Left ventricle myocardium inferior (tissue), 1 donor: ENCODE results near the gene FBXL7. TPM values are rescaled to one million over a fixed set of nuclear protein-coding genes. Genes with fewer than 3 reads are reported as not detected.

Experiments
- DNase-seq: peaks from one replicate; pipeline ENCODE4 v3.0.0-alpha.2; 2020
- H3K27ac ChIP-seq: fragments of 200-600 bp; replicated peaks from 2 replicates; pipeline ENCODE4 v1.8.0; 2021
- H3K27me3 ChIP-seq: fragments of 200-600 bp; 2 replicates; pipeline ENCODE4 v1.8.0; 2021; ENCODE audit warnings: low read depth
- H3K36me3 ChIP-seq: fragments of 200-600 bp; 2 replicates; pipeline ENCODE4 v1.8.0; 2021
- H3K4me1 ChIP-seq: fragments of 200-600 bp; 2 replicates; pipeline ENCODE4 v1.8.0; 2021
- H3K4me3 ChIP-seq: fragments of 200-600 bp; 2 replicates; pipeline ENCODE4 v1.8.0; 2021; ENCODE audit warnings: mild to moderate bottlenecking, moderate library complexity
- H3K9me3 ChIP-seq: fragments of 200-600 bp; replicated peaks from 2 replicates; pipeline ENCODE4 v1.8.0; 2021
- CTCF ChIP-seq: fragments of 200-600 bp; IDR thresholded peaks from 2 replicates; pipeline ENCODE4 v1.8.0; 2021; ENCODE audit warnings: antibody characterized with exemption, mild to moderate bottlenecking, borderline replicate concordance
- intact Hi-C: fragments of 100-400 bp; cut with micrococcal nuclease; formaldehyde crosslinking; loops from one replicate; pipeline ENCODE4 v1.11.0; 2022
- total RNA-seq: library from RNA; stranded (reverse); fragmentation: NEBNext Ultra II Directional; extraction: Animal tissue kit (Norgen Biotek cat#: 25700); gene quantifications from one replicate; pipeline ENCODE4 v1.2.1, GENCODE V29; 2021
- donor health status: DM: no; HTN: yes; CAD: no; lungs with severe emphysema.

The FBXL7 gene
- total RNA-seq, 1 donor from 2014 or later = 27.7 TPM

GRCh38 chr5:15938961-15939360 is 439.0 kb downstream of the FBXL7 start:
- no peak overlapping the region for H3K4me3 ChIP-seq
- H3K27ac ChIP-seq = no peak overlapping the region
- peaks cover 56% of the 10 kb centered on the region for H3K36me3 ChIP-seq
- no peaks in the 10 kb centered on the region for H3K9me3 ChIP-seq
- intact Hi-C loops = no loop called here
- TF ChIP-seq CTCF = no peak
- H3K4me1 ChIP-seq = peaks cover 18% of the 10 kb centered on the region
- no peak for DNase-seq
- no peaks in the 10 kb centered on the region for H3K27me3 ChIP-seq

GRCh38 chr5:15940905-15941304 is 440.9 kb downstream of the FBXL7 start:
- H3K4me3 ChIP-seq = no peak overlapping the region

GRCh38 chr5:15943487-15943886 is 443.5 kb downstream of the FBXL7 start:
- no peaks in the 10 kb centered on the region for H3K9me3 ChIP-seq
- intact Hi-C loops = no loop called here
- H3K36me3 ChIP-seq = peaks cover 35% of the 10 kb centered on the region
- no peaks in the 10 kb centered on the region for H3K27me3 ChIP-seq
- no peak overlapping the region for H3K4me3 ChIP-seq
- no peak for DNase-seq
- no peak overlapping the region for H3K27ac ChIP-seq
- peaks cover 9% of the 10 kb centered on the region for H3K4me1 ChIP-seq
- TF ChIP-seq CTCF = no peak

More at GRCh38 chr5:15940905-15941304, 440.9 kb downstream of the FBXL7 start:
- peaks cover 60% of the 10 kb centered on the region for H3K36me3 ChIP-seq
- TF ChIP-seq CTCF = no peak
- no peak overlapping the region for H3K27ac ChIP-seq
- H3K4me1 ChIP-seq = peaks cover 18% of the 10 kb centered on the region
- H3K27me3 ChIP-seq = no peaks in the 10 kb centered on the region
- intact Hi-C loops = no loop called here
- no peaks in the 10 kb centered on the region for H3K9me3 ChIP-seq
- DNase-seq = no peak

DNA sequence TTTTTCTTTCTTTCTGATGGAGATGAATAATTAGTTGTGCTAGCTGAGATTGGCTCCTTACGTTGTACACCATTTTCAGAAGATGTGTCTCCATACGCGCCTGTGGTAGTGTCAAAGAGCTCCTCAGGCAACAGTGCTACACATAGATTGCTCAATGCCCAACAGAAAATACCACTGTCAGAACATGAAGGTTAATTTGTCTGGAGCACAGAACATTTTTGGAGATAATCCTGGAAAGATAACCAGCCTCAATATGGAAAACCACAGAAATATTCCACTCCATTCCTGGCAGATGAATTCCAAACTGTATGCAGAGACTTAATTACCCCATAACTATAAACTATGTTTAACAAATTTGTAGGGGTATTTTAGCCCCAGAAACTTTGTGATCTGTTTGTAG is 446.0 kb downstream of the FBXL7 start:
- no peak for DNase-seq
- intact Hi-C loops = no loop called here
- TF ChIP-seq CTCF = no peak
- Histone ChIP-seq H3K27ac (no peak overlapping the region), H3K4me1 (no peaks in the 10 kb centered on the region), H3K27me3 (no peaks in the 10 kb centered on the region), H3K9me3 (no peaks in the 10 kb centered on the region), H3K4me3 (no peak overlapping the region), H3K36me3 (peaks cover 20% of the 10 kb centered on the region)

DNA sequence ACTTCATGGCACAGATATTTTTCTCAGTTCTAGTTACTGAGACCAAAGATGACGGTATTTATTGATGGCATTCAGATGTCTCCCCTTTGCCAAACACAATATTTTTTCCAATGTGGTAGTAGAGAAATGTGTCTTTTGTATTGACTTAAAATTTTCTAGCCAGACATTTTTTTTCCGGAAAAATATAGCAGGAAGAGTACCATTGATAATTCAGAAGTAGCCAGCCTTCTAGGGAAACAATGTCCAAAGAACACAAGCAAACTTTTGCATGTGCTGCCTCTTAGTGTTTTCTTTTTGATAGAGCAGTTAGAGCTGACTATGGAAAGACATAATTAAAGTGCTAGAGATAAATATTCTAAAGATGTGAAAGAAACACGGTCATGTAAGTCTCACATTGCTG is 448.2 kb downstream of the FBXL7 start:
- H3K4me1 ChIP-seq = no peaks in the 10 kb centered on the region
- intact Hi-C loops = no loop called here
- H3K9me3 ChIP-seq = no peaks in the 10 kb centered on the region
- no peak for DNase-seq
- no peak overlapping the region for H3K27ac ChIP-seq
- peaks cover 10% of the 10 kb centered on the region for H3K36me3 ChIP-seq
- TF ChIP-seq CTCF = peak; percentile 19
- H3K27me3 ChIP-seq = no peaks in the 10 kb centered on the region
- no peak overlapping the region for H3K4me3 ChIP-seq

- no peak for TF ChIP-seq CTCF
- no peaks in the 10 kb centered on the region for H3K9me3 ChIP-seq
- no peaks in the 10 kb centered on the region for H3K27me3 ChIP-seq
- DNase-seq = no peak
- no peak overlapping the region for H3K4me3 ChIP-seq
- peaks cover 3% of the 10 kb centered on the region for H3K36me3 ChIP-seq
- no peaks in the 10 kb centered on the region for H3K4me1 ChIP-seq
- H3K27ac ChIP-seq = no peak overlapping the region
- intact Hi-C loops = no loop called here
Measured at GRCh38 chr5:15951126-15951525, 451.1 kb downstream of the FBXL7 start.
